ENCODE data around the gene ERG. TPM values are rescaled to one million over a fixed set of nuclear protein-coding genes. Genes with fewer than 3 reads are reported as not detected.

ERG gene
- total and polyA plus RNA-seq, 9 of the 15 experiments (the other 6 are each of a cell fraction or from before 2014, with no cell fraction given) = 0.06 TPM; not detected in 8

DNA sequence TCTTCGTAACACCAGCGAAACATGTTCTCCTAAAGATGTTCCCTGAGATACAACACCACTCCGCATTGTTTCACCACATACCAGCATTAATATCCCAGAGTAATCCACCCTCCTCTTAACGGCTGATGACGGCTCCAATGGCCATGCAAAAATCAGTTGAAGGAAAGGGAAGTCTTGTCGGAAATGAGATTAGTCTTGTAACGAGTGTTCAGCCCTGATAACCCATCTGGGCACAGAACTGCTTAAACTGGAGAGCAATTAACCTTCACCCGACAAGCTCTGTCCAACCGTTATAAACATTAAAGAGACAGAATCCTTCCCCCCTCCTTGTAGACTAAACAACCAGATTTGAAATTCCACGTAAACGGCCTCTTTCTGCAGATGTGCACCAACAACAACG lies 21.9 kb downstream of the ERG start (continued):
- TF ChIP-seq ZBTB49 (CRISPR knock-in tag; IDR thresholded peaks at IDR 0.05; ENCODE audit: borderline replicate concordance) (no peak), ZNF780A (CRISPR knock-in tag; IDR thresholded peaks at IDR 0.05) (no peak), ZBTB40 (IDR thresholded peaks at IDR 0.05) (no peak), ZBTB40 (CRISPR knock-in tag; IDR thresholded peaks at IDR 0.05) (no peak), CHD2 (IDR thresholded peaks at IDR 0.05; ENCODE audit: low read depth, low read length) (no peak), EGR1 (conservative IDR thresholded peaks at IDR 0.05) (no peak), ZBTB17 (CRISPR knock-in tag; IDR thresholded peaks at IDR 0.05) (no peak), RBM17 (IDR thresholded peaks at IDR 0.05; ENCODE audit: borderline replicate concordance, low read depth, low read length) (no peak), CHAMP1 (IDR thresholded peaks at IDR 0.05) (0 out of 2 replicates have a peak, but pooled peaks have one; percentile 43), CBFA2T3 (IDR thresholded peaks at IDR 0.05) (peak; percentile 94)
- TF ChIP-seq, protein P1, sequence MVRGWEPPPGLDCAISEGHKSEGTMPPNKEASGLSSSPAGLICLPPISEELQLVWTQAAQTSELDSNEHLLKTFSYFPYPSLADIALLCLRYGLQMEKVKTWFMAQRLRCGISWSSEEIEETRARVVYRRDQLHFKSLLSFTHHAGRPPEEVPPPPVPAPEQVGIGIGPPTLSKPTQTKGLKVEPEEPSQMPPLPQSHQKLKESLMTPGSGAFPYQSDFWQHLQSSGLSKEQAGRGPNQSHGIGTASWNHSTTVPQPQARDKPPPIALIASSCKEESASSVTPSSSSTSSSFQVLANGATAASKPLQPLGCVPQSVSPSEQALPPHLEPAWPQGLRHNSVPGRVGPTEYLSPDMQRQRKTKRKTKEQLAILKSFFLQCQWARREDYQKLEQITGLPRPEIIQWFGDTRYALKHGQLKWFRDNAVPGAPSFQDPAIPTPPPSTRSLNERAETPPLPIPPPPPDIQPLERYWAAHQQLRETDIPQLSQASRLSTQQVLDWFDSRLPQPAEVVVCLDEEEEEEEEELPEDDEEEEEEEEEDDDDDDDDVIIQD (CRISPR knock-in tag; IDR thresholded peaks at IDR 0.05) = no peak
- TF ChIP-seq, protein P2, sequence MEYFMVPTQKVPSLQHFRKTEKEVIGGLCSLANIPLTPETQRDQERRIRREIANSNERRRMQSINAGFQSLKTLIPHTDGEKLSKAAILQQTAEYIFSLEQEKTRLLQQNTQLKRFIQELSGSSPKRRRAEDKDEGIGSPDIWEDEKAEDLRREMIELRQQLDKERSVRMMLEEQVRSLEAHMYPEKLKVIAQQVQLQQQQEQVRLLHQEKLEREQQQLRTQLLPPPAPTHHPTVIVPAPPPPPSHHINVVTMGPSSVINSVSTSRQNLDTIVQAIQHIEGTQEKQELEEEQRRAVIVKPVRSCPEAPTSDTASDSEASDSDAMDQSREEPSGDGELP (CRISPR knock-in tag; IDR thresholded peaks at IDR 0.05; ENCODE audit: borderline replicate concordance) = no peak
